OCI-LY1 (cell line): ENCODE data around the gene PRKRA.

ENCODE experiments used
- CTCF ChIP-seq: fragments of 200-600 bp; sonication (generic), shearing (Covaris generic); IDR thresholded peaks from 2 replicates; pipeline ENCODE4 v1.5.1; 2017; ENCODE audit warnings: mild to moderate bottlenecking, antibody characterized with exemption, low read length, moderate library complexity, mixed read lengths
- EZH2 ChIP-seq: fragments of 200-600 bp; sonication (generic), shearing (Covaris generic); IDR thresholded peaks from 2 replicates; pipeline ENCODE4 v1.8.0; 2017; ENCODE audit warnings: borderline replicate concordance, mixed run types, mild to moderate bottlenecking, antibody characterized with exemption, low read length, moderate library complexity, mixed read lengths

- TF ChIP-seq EZH2 (no peak), CTCF (no peak)
Observed at GRCh38 chr2:178474560-178474959, 23.6 kb upstream of the PRKRA start.
